G401 (cell line): ENCODE data around the gene FOXK2. TPM values are rescaled to one million over a fixed set of nuclear protein-coding genes. Genes with fewer than 3 reads are reported as not detected.

Experiments
- DNase-seq: peaks from one replicate; pipeline ENCODE4 v3.0.0-alpha.2; 2015; ENCODE audit warnings: low spot score
- in situ Hi-C: cut with HindIII; loops from 2 replicates; pipeline ENCODE4 v1.10.0; 2016; ENCODE audit warnings: low sequenced_read_pairs, mixed read lengths
- total RNA-seq: library from RNA; depleted of rRNA; stranded (reverse); fragments of >200 nt; shearing (Covaris generic); gene quantifications from 2 replicates; pipeline ENCODE4 v1.2.3, GENCODE V29; 2014

FOXK2 gene
- total RNA-seq, 1 experiment from 2014 or later = 52.8 TPM

DNA sequence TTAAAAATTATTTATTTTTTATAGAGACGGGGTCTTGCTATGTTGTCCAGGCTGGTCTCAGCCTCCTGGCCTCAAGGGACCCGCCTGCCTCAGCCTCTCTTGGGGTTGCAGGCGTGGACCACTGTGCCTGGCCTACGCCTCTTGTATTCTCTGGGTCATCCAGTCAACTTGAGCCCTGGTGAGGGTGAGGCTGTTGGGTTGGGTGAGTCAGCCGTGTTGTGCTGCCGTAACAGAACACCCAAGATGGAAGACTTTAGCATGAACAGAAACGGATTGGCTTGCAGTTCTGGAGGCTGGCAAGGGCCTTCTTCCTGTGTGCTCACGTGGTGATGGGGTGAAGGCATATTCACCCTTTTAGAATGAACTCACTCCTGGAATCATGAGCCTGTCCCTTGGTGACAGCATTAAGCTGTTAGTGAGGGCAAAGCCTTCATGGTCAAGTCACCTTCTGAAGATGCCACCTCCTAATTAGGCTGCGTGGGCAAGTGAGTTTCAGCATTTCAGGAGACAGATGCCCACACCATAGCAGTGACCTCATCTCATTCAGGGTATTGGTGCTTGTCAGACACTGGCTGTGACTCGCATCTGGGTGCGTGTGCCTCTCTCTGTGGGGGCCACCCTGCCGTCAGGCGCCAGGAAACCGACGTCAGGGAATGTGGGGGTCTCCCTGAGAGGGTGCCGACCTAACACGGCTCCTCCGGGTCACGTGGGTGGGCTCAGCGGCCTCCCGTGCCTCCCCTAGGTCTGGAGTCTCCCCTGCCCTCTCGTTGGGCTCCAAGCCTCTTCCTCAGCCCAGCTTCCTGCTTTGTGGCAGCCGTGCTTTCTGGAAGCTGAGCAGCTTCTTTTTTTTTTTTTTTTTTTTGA, 79.0 kb downstream of the FOXK2 start:
- DNase-seq = no peak
- in situ Hi-C loops = no loop called here

GRCh38 chr17:82599674-82600661, 80.4 kb downstream of the FOXK2 start:
- in situ Hi-C loops = no loop called here
- no peak for DNase-seq

DNA sequence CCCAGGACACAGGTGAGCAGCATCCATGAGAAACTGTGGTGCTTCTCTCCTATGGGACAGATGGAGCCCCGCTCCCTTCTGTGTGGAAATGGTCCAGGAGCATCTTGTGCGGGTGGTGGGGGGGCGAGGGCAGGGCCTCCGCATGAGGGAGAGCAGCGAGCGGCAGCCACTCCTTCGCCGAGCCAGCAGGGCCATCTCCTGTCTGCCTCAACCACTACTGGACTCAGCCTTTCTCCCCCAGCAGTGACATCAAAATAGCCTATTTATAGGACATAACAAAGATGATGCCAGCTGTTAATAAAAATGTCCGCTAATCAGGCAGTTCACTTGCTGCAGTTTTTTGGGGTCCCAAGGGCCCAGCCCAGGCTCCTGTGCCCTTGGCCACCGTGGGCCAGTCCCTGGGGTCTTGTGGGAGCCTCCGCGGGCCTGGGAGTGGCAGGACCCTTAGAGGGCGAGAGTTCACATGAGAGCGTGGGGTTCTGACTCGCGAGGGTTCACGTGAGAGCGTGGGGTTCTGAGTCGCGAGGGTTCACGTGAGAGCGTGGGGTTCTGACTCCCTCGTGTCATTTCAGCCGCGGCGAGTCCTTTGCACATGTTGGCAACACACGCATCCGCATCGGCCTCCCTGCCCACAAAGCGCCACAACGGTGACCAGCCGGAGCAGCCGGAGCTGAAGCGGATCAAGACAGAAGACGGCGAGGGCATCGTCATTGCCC, 81.4 kb downstream of the FOXK2 start:
- in situ Hi-C loops = no loop called here
- peak; percentile 24 for DNase-seq

DNA sequence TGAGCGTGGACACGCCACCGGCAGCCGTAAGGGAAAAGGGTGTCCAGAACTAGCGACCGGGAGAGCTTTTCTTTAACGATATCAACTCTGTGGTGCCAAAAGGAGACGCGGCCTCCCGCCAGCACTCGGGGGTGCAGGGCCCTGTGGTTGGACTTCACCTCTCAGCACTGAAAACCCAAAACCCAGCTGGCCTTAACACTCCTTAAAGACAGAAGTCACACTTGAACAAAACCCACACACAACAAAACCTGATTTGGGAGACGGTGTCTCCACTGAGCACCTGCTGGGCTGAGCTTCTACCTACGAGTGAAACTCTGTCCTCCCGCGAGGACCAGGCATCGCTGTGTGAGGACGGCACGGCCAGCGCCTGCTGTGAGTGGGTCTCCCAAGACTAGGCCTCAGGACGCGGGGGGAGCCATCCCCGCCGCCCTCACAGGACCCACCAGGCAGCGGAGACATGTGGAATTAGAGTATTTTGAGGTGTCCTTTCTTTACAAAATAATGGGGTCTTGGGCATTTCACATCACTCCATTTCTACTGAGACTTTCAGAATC, 82.0 kb downstream of the FOXK2 start:
- in situ Hi-C loops = no loop called here
- DNase-seq = no peak

DNA sequence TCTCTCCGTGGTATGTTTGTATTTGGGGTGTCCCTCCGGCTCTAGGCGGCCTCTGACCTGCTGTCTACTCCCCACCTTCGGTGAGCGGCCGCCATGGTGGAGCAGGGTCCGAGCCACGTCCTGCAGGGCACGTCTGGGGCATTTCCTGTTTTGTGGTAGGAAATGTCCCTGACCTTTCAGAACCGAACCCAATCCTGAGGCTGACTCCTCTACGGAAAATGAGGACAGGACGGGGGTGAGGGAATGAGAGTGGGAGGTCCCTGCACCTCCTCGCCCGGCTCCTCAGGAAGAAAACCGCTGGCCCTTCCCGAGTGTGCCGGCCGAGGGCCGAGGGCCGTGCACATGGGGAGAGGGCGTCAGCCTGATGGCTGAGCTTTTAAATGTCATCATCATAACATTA, 83.0 kb downstream of the FOXK2 start:
- no peak for DNase-seq
- in situ Hi-C loops = no loop called here

- in situ Hi-C loops = no loop called here
- no peak for DNase-seq
Measured at GRCh38 chr17:82602986-82603710, 83.6 kb downstream of the FOXK2 start.

DNA sequence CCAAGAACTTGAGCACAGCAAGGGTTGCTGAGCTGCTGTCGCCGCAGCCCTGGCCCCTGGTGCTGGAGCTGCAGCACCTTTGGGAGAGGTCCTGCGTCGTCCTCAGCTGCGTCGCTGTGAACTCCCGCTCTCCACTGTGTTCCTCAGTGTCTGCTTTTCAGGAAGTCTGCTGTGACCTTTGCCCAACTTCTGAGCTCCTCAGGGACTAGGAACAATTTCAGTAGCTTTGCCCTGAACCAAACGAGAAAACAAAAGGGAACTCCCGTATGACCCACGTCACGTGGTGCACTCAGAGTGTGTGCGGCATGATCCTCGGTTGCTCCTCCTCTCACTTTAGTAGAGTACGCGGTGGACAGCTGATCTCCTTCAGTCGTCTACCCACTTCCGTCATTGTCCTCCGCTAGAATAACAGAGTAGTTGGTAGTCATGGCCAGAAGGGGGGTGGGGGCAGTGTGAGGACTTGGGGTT, 84.5 kb downstream of the FOXK2 start:
- in situ Hi-C loops = no loop called here
- no peak for DNase-seq

GRCh38 chr17:82604532-82604931, 85.0 kb downstream of the FOXK2 start:
- DNase-seq = no peak
- in situ Hi-C loops = no loop called here

GRCh38 chr17:82605939-82606600, 86.5 kb downstream of the FOXK2 start:
- in situ Hi-C loops = no loop called here
- no peak for DNase-seq

DNA sequence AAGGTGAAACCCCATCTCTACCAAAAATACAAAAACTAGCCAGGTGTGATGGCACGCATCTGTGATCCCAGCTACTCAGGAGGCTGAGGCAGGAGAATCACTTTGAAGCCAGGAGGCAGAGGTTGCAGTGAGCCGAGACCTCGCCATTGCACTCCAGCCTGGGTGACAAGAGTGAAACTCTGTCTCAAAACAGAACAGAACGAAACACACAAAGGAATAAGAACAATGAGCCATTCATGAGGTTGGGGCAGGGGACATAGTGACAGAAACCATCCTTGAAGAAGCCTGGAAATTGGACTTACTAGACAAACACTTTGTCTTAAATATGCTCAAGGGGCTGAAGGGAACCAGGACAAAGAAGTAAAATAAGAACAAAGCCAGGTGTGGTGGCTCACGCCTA, 89.3 kb downstream of the FOXK2 start:
- DNase-seq = no peak
- in situ Hi-C loops = no loop called here

GRCh38 chr17:82609655-82610054, 90.1 kb downstream of the FOXK2 start:
- no peak for DNase-seq
- in situ Hi-C loops = no loop called here

DNA sequence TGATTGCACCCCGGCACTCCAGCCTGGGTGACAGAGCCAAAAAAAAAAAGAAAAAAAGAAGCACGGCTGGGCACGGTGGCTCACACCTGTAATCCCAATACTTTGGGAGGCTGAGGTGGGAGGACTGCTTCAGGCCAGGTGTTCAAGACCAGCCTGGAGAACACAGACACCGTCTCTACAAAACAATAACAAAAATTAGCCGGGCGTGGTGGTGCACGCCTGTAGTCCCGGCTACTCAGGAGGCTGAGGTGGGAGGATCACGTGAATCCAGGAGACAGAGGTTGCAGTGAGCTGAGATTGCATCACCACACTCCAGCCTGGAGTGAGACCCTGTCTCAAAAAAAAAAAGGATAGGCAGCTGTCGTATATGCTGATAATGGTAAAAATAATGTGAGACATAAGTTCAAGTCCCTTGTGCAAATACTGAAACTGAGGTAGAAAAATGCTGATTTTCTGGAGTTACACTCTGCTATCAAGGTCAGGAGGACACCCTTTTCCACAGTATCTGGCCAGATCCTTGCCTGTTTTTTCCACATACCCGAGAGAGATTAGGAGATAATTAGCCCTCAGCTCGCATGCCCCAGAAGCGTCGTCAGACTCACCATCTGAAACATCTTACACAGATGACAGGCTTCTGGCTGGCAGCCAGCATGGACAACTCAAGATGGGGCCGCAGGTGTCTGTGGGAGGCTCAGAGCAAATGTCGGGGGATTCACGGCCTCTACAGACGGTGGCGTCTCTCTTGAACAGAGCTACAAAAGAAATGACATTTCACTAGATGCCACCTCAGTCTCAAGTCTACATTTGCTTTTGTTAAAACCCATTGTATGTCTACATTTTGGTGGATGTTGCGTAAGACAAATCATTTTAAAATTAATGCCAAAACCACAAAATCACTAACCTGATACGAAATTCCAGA, 91.9 kb downstream of the FOXK2 start:
- peak; percentile 52 for DNase-seq
- in situ Hi-C loops = no loop called here

GRCh38 chr17:82613283-82614094, 94.0 kb downstream of the FOXK2 start:
- DNase-seq = no peak
- in situ Hi-C loops = no loop called here

DNA sequence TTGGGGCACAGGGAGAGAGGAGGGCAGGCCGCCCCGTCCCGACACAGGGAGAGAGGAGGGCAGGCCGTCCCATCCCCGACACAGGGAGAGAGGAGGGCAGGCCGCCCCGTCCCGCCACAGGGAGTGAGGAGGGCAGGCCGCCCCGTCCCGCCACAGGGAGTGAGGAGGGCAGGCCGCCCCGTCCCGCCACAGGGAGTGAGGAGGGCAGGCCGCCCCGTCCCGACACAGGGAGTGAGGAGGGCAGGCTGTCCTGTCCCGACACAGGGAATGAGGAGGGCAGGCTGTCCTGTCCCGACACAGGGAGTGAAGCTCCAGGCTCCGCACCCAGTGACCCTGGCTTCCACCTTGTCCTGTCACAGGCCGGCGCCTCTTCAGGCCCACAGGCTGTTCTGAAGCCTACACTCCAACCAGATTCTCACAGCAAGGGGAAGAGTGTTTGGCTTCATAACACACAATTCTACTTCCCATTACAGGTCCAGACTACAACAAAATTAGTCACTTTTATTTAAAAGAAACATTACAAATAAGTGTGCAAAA, 94.6 kb downstream of the FOXK2 start:
- in situ Hi-C loops = no loop called here

GRCh38 chr17:82615084-82616020, 95.8 kb downstream of the FOXK2 start:
- in situ Hi-C loops = no loop called here
- DNase-seq = no peak

More for the DNA sequence above, 94.6 kb downstream of the FOXK2 start:
- no peak for DNase-seq
